Measurements from ENCODE around the gene EFL1. TPM values are rescaled to one million over a fixed set of nuclear protein-coding genes. Genes with fewer than 3 reads are reported as not detected.

EFL1 gene
- total RNA-seq, 2 experiments from 2014 or later: 7.1 to 7.8 TPM

GRCh38 chr15:82103468-82103867, 159.1 kb downstream of the EFL1 start:
- no peak for ATAC-seq (ENCODE audit: poor library complexity)
- no peaks in the 10 kb centered on the region for H3K36me3 Mint-ChIP-seq (ENCODE audit: low read depth)
- Histone ChIP-seq H3K4me3 (ENCODE audit: low read length) (no peak overlapping the region), H3K4me1 (ENCODE audit: insufficient read depth, low read length) (no peaks in the 10 kb centered on the region), H3K9me3 (ENCODE audit: control insufficient read depth in 1 of 2, insufficient read depth in 1 of 2, low read length in 2 of 2) (no peaks in the 10 kb centered on the region), H3K27ac (ENCODE audit: low read depth in 1 of 2, low read length in 2 of 2) (no peak overlapping the region), H3K36me3 (ENCODE audit: insufficient read depth, low read length) (no peaks in the 10 kb centered on the region), H3K27me3 (ENCODE audit: control insufficient read depth in 1 of 2, insufficient read depth in 2 of 2, low read length in 2 of 2) (peaks cover 0 to 2% of the 10 kb centered on the region in 2 experiments)
- no peaks in the 10 kb centered on the region for H3K9me3 Mint-ChIP-seq
- TF ChIP-seq CTCF (IDR thresholded peaks at IDR 0.05): no peak
- H3K27ac Mint-ChIP-seq: no peak overlapping the region
- DNase-seq: peak in 1 of 14 experiments; percentile 4
- ChIA-PET POLR2A (no interaction called here), CTCF (no interaction called here)
- H3K4me3 Mint-ChIP-seq: no peak overlapping the region
- H3K27me3 Mint-ChIP-seq: peaks cover 3% of the 10 kb centered on the region
- H3K4me1 Mint-ChIP-seq (ENCODE audit: low read depth): peaks cover 2% of the 10 kb centered on the region
- intact Hi-C loops (cut with DNase I, micrococcal nuclease): no loop called here

GRCh38 chr15:82100111-82100929, 162.2 kb downstream of the EFL1 start:
- H3K9me3 ChIP-seq (ENCODE audit: control insufficient read depth in 1 of 2, insufficient read depth in 1 of 2, low read length in 2 of 2): no peaks in the 10 kb centered on the region
- intact Hi-C loops (cut with DNase I, micrococcal nuclease): no loop called here
- no peaks in the 10 kb centered on the region for H3K4me1 ChIP-seq (ENCODE audit: insufficient read depth, low read length)
- no peaks in the 10 kb centered on the region for H3K9me3 Mint-ChIP-seq
- CTCF ChIA-PET: no interaction called here
- H3K4me3 ChIP-seq (ENCODE audit: low read length): no peak overlapping the region
- no peak for DNase-seq
- peaks cover 3% of the 10 kb centered on the region for H3K27me3 Mint-ChIP-seq
- no peaks in the 10 kb centered on the region for H3K36me3 ChIP-seq (ENCODE audit: insufficient read depth, low read length)
- ATAC-seq (ENCODE audit: poor library complexity): no peak
- no peak overlapping the region for H3K4me3 Mint-ChIP-seq
- H3K4me1 Mint-ChIP-seq (ENCODE audit: low read depth): no peaks in the 10 kb centered on the region
- H3K27ac Mint-ChIP-seq: no peak overlapping the region
- no peak for TF ChIP-seq CTCF (IDR thresholded peaks at IDR 0.05)
- no peaks in the 10 kb centered on the region for H3K36me3 Mint-ChIP-seq (ENCODE audit: low read depth)
- POLR2A ChIA-PET: no interaction called here
- no peak overlapping the region for H3K27ac ChIP-seq (ENCODE audit: low read depth in 1 of 2, low read length in 2 of 2)
- H3K27me3 ChIP-seq (ENCODE audit: control insufficient read depth in 1 of 2, insufficient read depth in 2 of 2, low read length in 2 of 2): peaks cover 0 to 2% of the 10 kb centered on the region in 2 experiments

- no peak overlapping the region for H3K4me3 Mint-ChIP-seq
- Histone ChIP-seq H3K27ac (ENCODE audit: low read depth in 1 of 2, low read length in 2 of 2) (no peak overlapping the region), H3K4me1 (ENCODE audit: insufficient read depth, low read length) (no peaks in the 10 kb centered on the region), H3K9me3 (ENCODE audit: control insufficient read depth in 1 of 2, insufficient read depth in 1 of 2, low read length in 2 of 2) (no peaks in the 10 kb centered on the region), H3K4me3 (ENCODE audit: low read length) (no peak overlapping the region), H3K36me3 (ENCODE audit: insufficient read depth, low read length) (no peaks in the 10 kb centered on the region), H3K27me3 (ENCODE audit: control insufficient read depth in 1 of 2, insufficient read depth in 2 of 2, low read length in 2 of 2) (peaks cover 0 to 2% of the 10 kb centered on the region in 2 experiments)
- no peak for TF ChIP-seq CTCF (IDR thresholded peaks at IDR 0.05)
- DNase-seq (no peak), ATAC-seq (ENCODE audit: poor library complexity) (no peak)
- H3K36me3 Mint-ChIP-seq (ENCODE audit: low read depth): no peaks in the 10 kb centered on the region
- intact Hi-C loops (cut with DNase I, micrococcal nuclease): no loop called here
- no peaks in the 10 kb centered on the region for H3K4me1 Mint-ChIP-seq (ENCODE audit: low read depth)
- CTCF ChIA-PET: no interaction called here
- H3K9me3 Mint-ChIP-seq: no peaks in the 10 kb centered on the region
- POLR2A ChIA-PET: no interaction called here
- peaks cover 3% of the 10 kb centered on the region for H3K27me3 Mint-ChIP-seq
- H3K27ac Mint-ChIP-seq: no peak overlapping the region
Measured at GRCh38 chr15:82098674-82099073, 163.9 kb downstream of the EFL1 start.
